GM18511 (cell line): ENCODE data around the gene KLHL25.
A peak's percentile ranks its signal among the peaks of the same experiment; 100 is the strongest.
"Not testable (repeated sequence)": the region's sequence is repeated elsewhere in the genome, so short reads cannot be mapped to it uniquely, and the experiment has no call there.

Experiments used
- ATAC-seq: cut with Tn5 transposase; IDR thresholded peaks from one replicate; pipeline ENCODE4 v1.9.1; 2021; ENCODE audit warnings: mild to moderate bottlenecking, moderate library complexity; ENCODE audit not compliant: unreplicated experiment

The KLHL25 gene

DNA sequence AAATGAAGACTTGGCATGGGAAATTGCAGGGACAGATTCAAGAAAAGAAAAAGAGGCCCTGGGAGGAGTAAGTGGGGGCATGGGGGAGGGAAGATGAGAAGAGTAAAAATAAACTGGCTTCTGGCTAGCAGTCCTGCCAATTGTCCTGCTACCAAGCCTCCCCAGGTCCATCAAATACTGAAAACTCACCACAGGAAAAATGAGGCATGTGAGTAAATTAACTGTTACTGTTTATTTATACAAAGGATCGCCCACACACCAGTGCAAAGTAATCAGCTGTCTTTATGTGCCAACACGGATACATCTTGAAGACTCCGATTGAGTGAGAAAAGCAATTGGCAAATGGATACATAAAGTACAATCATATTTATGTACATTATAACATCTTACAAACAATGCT, 10.7 kb upstream of the KLHL25 start:
- ATAC-seq: no peak

DNA sequence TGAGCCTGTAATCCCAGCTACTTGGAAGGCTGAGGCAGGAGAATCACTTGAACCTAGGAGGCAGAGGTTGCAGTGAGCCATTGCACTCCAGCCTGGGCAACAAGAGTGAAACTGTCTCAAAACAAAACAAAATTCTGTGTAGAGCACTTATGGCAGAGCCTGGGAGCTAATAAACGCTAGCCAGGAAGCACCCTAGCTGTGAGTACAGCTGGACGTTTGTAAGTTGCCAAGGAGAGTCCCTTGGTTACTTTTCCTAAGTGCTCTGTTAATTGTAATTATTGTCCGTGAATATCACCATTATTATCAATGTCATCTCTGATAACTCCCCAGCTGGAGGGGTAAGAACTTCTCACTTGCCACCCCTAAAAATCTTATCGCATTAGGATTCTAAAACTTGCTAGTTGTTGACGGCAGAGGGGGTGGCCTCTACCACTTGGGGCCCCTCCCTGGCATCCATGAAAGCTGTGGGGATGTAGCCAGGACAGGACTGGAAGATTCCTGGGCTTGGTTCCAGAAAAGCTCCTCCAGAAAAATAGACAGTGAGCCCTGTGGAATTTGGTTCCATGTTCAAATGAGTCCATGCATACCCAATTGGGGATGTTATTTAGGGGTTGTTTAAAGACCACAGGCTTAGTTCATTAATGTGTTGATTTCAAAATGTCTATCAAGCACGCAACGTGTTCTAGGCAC, 9.9 kb upstream of the KLHL25 start:
- no peak for ATAC-seq

DNA sequence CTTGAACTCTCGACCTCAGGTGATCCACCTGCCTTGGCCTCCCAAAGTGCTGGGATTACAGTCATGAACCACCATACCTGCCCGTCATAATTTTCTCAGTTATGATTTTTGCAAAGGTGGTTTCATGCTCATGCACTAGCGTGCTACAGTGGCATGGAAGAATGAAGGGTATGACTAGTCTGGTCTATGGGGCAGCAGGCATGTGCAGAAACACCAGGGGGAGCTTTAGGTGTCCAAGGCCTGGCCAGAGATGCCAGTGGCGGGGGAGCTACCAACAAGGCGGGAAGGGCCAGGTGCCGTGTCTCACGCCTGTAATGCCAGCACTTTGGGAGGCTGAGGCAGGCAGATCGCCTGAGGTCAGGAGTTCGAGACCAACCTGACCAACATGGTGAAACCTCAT, 7.9 kb upstream of the KLHL25 start:
- not testable (repeated sequence) for ATAC-seq

DNA sequence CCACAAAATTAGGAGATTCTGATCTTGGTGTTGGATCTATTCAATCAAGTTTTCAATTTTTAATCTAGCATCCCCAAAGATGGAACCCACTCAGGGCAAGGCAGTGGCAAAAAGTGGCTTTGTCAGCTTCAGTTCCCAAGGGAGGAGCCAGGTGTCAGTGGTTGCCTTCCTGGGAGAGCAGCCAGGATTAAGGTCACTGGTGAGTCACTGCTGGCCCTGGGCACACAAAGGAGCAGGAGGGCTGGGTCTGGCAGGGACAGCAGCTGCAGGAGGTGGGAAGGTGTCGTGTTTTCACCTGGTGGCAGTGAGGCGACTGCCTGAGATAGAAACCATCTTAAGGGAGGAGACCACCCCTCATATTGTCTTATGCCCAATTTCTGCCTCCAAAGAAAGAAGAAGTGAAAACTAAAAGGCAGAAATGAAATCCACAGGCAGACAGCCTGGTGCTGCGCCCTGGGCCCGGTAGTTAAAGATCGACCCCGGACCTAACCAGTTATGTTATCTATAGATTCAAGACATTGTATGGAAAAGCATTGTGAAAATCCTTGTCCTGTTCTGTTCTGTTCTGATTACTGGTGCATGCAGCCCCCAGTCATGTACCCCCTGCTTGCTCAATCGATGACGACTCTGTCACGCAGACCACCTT, 5.9 kb upstream of the KLHL25 start:
- ATAC-seq: no peak

DNA sequence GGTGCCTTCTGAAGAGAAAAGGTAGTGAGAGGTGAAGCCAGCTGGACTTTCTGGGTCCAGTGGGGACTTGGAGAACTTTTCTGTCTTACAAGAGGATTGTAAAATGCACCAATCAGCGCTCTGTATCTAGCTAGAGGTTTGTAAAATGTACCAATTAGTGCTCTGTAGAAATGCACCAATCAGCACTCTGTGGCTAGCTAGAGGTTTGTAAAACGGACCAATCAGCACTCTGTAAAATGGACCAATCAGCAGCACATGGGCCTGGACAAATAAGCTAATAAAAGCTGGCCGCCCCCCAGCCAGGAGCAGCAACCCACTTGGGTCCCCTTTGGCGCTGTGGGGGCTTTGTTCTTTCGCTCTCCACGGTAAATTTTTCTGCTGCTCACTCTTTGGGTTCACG, 1.6 kb upstream of the KLHL25 start:
- ATAC-seq: not testable (repeated sequence)

DNA sequence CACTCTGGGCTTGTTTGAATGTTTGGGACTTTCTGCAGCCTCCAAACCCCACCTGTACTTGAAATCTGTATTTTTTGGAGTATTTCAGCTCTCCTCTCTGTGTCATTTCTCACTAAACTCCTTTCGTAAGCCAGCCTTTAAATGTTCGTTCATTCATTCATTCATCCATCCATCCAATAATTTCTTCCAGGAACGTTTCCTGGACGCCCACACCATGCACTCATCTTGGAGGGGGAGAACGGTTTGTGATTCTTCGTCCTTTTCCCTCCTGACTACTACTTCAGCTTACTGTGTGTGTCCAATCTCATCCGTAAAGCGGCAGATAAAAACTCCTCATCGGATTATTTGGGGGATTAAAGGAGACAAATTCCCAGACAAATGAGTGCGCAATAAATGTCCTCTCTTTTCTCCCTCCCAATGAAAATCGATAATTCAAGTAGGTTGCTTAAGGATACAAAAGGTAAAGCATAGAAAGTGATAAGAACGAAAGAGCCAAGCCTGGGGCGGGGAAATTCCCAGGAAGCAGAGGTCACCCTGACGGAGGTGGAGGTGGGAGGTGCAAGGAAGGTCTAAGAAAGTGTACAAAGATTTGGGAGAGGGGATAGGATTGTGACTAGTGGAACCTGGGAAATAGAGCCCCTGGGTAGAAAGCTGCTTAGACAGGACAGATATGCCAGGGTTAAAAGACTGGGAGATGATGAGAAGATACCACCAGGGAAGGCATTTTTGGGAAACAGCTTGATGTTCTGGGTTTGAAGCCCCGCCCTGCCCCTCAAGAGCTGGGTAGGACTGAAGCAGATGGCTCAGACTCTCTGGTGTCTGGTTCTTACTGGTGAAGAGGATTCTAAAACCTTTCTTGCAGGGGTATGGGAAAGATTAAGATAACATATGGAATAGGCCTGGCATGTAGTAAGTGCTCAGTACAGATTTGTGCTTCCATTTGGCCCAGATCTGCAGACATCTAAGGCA, 896 bp upstream of the KLHL25 start:
- no peak for ATAC-seq

DNA sequence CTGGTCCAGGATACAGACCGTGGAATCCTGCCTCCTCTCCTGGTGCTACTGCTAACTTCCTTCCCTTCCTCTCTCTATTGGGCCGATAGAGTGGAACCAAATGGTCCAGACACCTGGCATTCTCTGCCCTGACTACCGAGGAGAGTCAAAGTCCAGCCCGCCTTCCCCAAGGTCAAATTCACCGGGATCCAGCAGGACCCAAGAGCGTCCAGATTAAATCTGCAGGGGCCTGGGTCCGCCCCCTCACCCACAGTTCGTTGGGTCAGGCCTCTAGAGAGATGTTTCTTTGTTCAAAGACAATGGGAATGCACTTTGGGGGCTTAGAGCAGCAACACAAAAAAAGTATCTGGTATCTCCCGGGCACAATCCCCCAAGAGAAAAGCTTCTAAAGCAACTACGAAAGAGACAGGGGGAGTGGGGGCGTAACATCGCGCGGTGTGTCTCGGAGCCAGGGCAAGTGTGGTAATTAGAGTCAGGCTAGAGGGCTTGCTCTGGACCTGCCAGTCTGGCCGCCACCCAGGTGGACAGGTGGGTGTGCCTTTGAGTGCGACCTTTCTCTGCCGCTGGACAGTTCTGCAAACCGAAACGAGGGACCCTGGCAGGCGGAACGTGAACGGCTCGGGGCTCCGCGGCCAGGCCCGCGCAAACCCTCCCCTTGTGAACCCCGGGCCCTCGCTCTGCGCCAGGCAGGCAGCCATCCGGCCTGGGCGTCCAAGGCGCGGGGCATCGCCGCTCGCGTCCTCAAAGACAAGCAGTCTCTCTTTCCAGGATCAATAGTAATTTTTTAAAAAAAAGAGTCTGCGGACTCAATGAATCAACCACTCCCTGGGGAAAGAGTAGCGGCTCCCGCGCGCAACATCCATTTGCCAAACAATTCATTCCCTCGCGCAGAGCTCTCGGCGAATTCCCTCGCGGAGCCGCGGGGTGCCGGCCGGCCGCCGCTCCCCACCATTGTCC, 806 bp downstream of the KLHL25 start:
- ATAC-seq: peak; percentile 50

DNA sequence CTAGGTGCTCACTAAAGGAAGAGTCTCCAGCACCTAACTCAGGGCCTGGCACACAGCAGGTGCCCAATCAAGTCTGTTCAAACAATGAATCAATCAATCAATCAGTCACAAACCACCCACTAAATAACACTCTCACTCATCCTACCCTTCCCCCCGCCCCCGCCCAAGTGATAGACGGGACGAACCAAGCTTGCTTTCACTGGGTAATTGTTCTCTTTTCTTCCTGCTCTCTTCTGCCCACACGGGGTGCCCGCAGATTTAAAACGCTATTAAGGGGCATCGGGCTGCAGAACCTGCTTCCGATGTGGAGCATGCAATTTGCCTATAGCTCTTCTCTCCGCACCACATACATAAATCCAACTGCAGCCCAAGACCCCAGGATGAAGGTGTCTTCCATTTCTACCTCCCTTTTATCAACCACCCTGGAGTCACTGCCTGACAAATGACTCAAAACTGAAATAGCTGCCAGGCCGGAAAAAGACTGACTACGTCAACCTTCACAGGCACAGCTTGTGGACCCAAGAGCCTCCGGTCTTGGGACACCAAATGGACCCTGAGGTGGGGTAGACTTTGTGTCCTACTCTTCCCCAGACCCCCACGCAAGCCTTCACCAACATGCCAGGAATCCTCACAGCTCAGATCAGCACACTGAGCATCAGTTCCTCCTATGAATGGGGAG, 1.7 kb downstream of the KLHL25 start:
- ATAC-seq: no peak

DNA sequence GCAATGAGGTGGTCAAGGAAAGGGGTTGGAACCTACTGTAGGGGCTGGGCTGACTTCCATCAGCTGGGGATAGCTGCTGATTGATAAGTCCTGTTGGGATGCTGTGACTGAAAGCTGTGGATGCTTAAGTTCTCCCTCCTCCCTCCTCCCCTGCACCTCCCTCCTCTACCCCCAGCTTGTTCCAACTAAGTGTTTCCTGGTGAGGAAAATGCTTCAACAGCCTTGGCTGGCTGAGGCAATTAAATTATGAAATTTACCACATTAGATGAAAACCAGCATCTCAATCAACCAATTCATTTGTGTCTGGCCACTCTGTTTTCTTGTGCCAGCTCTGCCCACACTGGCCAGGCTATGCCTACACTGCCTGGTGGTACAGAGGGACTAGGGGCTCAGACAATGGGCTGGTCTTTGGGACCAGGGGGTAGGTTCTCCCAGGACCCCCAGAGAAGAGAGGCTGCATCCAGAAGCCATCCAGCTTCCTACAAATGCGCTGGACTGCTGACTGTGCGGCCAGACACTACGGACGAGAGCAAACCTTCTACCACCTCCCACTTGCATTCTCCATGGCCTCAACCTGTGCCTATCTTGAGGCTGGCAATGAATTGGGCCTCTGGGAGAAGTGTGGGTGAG, 2.5 kb downstream of the KLHL25 start:
- ATAC-seq: no peak

DNA sequence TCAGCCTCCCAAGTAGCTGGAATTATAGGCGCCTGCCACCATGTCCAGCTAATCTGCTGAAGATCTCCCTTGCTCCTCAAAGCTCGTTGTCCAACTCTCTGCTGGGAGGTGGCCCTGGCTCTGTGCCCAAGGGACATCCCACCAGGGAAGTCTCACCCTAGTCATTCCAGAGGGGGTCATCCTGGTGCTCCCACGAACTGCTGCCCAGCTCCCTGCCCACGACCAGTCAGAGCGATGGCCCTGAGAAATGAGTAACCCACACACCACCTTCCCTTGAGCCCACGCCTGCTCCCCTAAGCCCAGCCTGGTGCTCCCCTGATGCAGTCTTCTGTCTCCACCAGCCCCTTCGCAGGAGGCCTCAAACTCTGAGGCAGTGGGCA, 5.2 kb downstream of the KLHL25 start:
- ATAC-seq: no peak

DNA sequence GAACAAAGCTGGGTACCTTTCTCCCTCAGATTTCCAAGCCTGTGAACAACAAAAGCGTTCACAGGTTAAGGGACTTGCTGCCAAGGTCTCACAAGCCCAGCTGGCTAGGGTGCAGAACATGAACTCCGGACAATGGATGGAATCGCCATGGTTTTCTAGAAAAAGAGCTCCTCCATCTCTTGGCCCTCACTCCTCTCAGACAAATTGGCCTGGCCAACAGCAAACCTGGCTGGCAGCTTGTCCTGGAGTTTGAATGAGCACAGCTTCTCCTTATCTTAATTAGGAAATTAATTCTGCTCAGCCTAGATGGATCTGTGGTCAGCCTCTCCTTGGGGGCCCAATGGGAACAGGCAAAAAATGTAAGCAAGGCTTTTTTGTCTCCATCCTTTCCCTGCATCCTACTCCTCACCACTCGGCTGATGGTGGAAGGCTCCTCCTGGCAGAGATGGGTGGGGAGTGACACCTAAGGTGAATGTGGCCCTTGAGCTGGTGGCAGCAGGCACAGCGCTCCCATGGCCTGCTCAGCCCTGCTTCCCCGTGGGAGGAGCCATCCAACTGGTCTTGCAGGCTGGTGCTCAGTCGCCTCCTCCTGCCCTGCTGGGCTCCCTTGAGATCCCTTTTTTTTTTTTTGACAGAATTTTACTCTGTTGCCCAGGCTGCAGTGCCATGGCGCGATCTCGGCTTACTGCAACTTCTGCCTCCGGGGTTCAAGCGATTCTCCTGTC, 5.8 kb downstream of the KLHL25 start:
- ATAC-seq: no peak

DNA sequence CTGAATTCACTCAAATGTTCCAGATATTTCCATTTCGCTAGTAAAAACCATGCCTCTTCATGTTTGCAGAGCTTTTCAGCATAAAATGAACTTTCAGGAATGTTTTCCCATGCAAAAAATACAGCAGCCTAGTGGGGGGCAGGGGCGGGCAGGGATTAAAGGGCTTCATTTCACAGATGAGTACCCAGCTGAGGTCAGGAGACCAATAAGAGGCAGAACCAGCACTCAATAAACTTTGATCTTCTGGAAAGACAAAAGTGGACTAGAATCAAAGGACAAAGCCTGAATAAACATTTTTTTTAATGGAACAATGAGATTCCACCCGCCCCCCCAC, 8.0 kb downstream of the KLHL25 start:
- no peak for ATAC-seq

DNA sequence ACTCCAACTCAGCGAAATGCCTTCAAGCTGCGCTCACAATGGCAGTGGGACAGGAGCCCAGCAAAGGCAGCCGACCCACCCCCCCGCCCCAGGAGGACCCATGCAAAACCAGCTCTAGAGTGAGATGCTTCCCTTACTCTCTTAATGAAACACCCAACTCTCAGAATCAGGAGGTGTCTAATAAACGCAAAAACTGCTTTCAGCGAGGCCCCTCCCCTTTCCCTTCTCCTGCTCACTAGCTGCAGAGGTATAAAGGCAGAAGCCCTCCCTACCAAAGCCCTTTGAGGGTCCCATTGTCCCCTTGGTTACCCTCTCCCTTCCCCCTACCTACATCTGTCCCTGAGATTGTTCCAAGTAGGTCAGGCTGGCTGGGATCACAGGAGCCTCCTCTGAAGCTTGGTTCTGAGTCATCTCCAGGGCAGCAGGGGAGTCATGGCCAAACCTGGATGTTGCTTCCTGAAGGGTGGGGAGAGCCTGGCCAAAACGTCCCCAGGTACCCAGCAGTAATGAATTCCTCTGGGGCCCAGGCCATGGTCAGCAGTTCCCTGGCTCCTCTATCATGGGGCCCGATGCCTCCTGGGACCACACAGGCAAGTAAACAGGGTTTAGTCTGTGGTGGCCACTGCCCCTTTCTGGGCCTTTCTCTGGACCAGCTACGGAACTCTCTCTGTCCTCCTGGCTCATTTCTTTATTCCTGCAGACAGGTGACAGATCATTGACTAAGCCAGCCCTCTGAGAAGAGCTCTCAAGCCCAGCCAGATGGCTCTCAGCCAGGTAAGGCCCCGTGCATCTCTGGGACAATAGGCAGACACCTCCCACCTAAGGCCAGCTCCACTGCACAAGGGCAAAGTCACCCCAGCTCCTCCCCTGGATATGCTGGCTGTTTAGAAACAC, 8.6 kb downstream of the KLHL25 start:
- ATAC-seq: peak; percentile 28

DNA sequence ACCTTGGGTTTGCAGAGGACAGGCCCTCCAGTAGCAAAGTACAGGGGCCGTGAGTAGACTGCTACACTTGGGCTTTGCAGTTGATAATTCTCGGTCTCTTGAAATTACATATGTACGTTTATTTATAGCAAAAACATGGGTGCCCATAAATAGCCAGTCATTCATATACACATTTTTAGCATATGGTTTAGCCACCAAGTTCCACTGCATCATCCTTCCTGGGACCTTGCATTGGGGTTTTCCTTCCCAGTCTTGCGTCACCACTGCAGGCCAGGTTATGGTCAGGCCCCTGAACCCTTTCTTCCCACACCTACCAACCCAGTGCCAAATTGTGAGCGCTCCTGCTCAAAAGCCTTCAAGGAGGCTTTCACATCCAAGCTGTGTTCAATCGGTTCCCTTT, 12.7 kb downstream of the KLHL25 start:
- no peak for ATAC-seq

DNA sequence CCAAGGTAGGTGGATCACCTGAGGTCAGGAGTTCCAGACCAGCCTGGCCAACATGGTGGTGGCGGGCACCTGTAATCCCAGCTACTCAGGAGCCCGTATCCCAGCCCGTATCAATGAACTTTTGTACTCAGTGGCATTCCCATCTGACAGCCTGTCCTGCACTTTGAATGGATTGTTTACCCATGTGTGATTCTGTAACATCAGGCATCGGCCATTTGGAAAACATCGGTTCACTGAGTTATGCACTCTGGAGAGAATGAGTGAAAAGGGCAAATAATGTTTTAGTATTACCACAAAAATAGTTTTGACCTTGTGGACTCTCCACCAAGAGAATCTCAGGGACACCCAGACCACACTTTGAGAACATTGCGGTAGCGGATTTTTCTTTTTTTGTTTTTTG, 13.6 kb downstream of the KLHL25 start:
- ATAC-seq: no peak

DNA sequence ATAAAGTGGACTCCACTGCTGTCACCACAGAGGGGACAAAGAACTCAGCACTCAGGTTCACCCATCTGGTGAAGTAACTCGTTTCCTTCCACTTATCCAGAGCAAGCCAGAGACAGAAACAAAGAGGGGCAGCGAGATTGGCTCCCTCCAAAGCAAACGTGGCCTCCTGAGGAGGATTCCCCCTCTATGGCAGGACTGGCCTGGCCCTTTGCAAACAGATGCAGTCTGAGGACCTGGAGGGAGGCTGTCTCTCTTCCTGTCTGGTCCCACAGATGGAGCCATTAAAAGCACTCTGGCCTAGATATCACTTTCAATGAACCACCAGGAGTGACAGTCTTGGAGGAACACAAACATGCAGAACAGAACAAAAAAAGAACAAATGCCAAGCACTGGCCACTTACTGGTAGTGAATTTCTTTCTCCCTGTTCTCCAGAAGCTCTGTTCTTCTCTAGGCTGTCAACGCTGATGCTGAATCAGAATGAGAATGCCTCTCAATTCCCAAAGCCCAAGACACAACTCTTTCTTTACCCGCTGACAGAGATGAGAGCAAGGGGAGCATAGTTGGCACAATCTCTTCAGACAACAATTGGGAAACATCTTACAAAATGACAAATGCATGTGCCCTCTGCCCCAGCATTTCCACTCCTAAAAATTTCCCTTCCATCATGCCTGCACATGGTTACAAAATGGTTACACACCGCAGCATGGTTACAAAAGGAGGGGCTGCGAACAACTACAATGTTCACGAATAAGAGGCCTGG, 14.3 kb downstream of the KLHL25 start:
- no peak for ATAC-seq

DNA sequence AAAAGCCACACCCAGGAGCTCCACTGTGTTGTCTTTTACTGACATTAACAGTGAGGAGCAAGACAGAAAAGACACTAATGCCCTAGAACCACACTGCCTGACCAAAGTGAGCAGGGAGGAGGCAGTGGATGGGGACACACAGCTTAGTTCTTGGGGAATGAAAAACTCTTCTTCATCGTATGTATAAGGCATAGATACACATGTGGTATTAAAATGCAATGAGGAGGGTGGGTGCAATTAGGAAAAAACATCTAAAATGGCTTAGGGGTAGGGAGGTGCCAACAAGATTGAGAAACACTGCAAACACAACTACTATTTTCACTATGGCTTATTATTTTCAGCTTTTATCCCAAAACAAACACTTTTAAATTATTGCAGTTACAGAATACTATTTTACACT, 15.5 kb downstream of the KLHL25 start:
- no peak for ATAC-seq
